IMR-90 (cell line): Measurements from ENCODE around the gene PEAK1. TPM values are rescaled to one million over a fixed set of nuclear protein-coding genes. Genes with fewer than 3 reads are reported as not detected.

Experiments
- ATAC-seq: fragments of 200-7000 bp; cut with Tn5 transposase; 2 replicates; pipeline ENCODE4 v1.9.1; 2020; ENCODE audit warnings: low read depth, mild to moderate bottlenecking, moderate library complexity
- BruUV-seq: library from RNA; stranded (reverse); fragments of 400-500 nt; replicated peaks from 2 replicates; lab custom pipeline; 2021; lab: Mats Ljungman, UMichigan
- CTCF ChIA-PET: fragments of 300-600 bp; formaldehyde crosslinking; extraction: SDS; loops from one replicate; lab custom pipeline; 2021; ENCODE audit warnings: antibody characterized with exemption; lab: Yijun Ruan, JAX
- POLR2A ChIA-PET: fragments of 300-600 bp; sonication (Branson Sonifier 250); formaldehyde crosslinking; loops from one replicate; lab custom pipeline; 2022; ENCODE audit warnings: antibody characterized with exemption; ENCODE audit not compliant: unreplicated experiment; lab: Charles Lee
- DNase-seq: peaks from one replicate; pipeline ENCODE4 v3.0.0; 2013
- H2AFZ ChIP-seq: replicated peaks from 2 replicates; pipeline ENCODE3; 2013; ENCODE audit warnings: low read length, mild to moderate bottlenecking; ENCODE audit not compliant: poor library complexity
- H2AK5ac ChIP-seq: 2 replicates; pipeline ENCODE4 v1.6.1; 2013; ENCODE audit warnings: low read depth, low read length, inconsistent platforms
- H2AK9ac ChIP-seq: replicated peaks from 2 replicates; pipeline ENCODE3; 2013; ENCODE audit warnings: mild to moderate bottlenecking, low read depth, low read length, moderate library complexity; ENCODE audit not compliant: poor library complexity
- H2BK120ac ChIP-seq: 2 replicates; pipeline ENCODE4 v1.6.1; 2013; ENCODE audit warnings: low read depth, low read length, inconsistent platforms
- H2BK15ac ChIP-seq: 3 replicates; pipeline ENCODE4 v1.6.1; 2013; ENCODE audit warnings: low read depth, low read length, inconsistent platforms
- H2BK20ac ChIP-seq: 2 replicates; pipeline ENCODE4 v1.6.1; 2013; ENCODE audit warnings: low read depth, mild to moderate bottlenecking, inconsistent platforms, low read length, moderate library complexity
- H2BK5ac ChIP-seq: 2 replicates; pipeline ENCODE4 v1.6.1; 2013; ENCODE audit warnings: mild to moderate bottlenecking, low read depth, low read length, inconsistent platforms; ENCODE audit not compliant: poor library complexity, severe bottlenecking
- H3K14ac ChIP-seq: replicated peaks from 2 replicates; pipeline ENCODE4 v1.6.1; 2013; ENCODE audit warnings: low read depth, low read length, inconsistent platforms
- H3K18ac ChIP-seq: 2 replicates; pipeline ENCODE4 v1.6.1; 2013; ENCODE audit warnings: low read depth, low read length, control low read depth
- H3K23ac ChIP-seq: 2 replicates; pipeline ENCODE4 v1.6.1; 2013; ENCODE audit warnings: low read depth, low read length, inconsistent platforms
- H3K27ac ChIP-seq: 2 replicates; pipeline ENCODE4 v1.5.1; 2013; ENCODE audit warnings: mild to moderate bottlenecking, control low read depth, low read length; ENCODE audit not compliant: insufficient read depth
- H3K27me3 ChIP-seq: 2 replicates; pipeline ENCODE4 v1.6.1; 2013; ENCODE audit warnings: low read length; ENCODE audit not compliant: control insufficient read depth, insufficient read depth
- H3K36me3 ChIP-seq: 2 replicates; pipeline ENCODE4 v1.6.1; 2013; ENCODE audit warnings: low read length, mixed read lengths; ENCODE audit not compliant: control insufficient read depth, insufficient read depth
- H3K4ac ChIP-seq: 2 replicates; pipeline ENCODE4 v1.6.1; 2013; ENCODE audit warnings: low read depth, low read length, inconsistent platforms
- H3K4me1 ChIP-seq: 2 replicates; pipeline ENCODE4 v1.6.1; 2013; ENCODE audit warnings: low read length, mixed read lengths; ENCODE audit not compliant: control insufficient read depth, insufficient read depth
- H3K4me2 ChIP-seq: 2 replicates; pipeline ENCODE4 v1.6.1; 2013; ENCODE audit warnings: low read depth, mild to moderate bottlenecking, control low read depth, low read length, moderate library complexity
- H3K4me3 ChIP-seq: 2 replicates; pipeline ENCODE4 v1.5.1; 2013; ENCODE audit warnings: low read depth, mild to moderate bottlenecking, control low read depth, low read length, moderate library complexity; ENCODE audit not compliant: insufficient read depth
- H3K56ac ChIP-seq: 2 replicates; pipeline ENCODE4 v1.6.1; 2013; ENCODE audit warnings: low read length, inconsistent platforms; ENCODE audit not compliant: insufficient read depth; ENCODE audit errors: extremely low read depth
- H3K79me1 ChIP-seq, 2 experiments: 2 replicates each; pipeline ENCODE4 v1.6.1; 2013; ENCODE audit warnings: low read length in 2 of 2, inconsistent platforms in 1 of 2, low read depth in 1 of 2
- H3K9ac ChIP-seq: 2 replicates; pipeline ENCODE4 v1.6.1; 2013; ENCODE audit warnings: low read depth, low read length, control low read depth
- H3K9me1 ChIP-seq: 2 replicates; pipeline ENCODE4 v1.6.1; 2013; ENCODE audit warnings: low read length, inconsistent platforms; ENCODE audit not compliant: insufficient read depth
- H3K9me3 ChIP-seq: 2 replicates; pipeline ENCODE4 v1.6.1; 2013; ENCODE audit warnings: low read length; ENCODE audit not compliant: control insufficient read depth, insufficient read depth
- H4K20me1 ChIP-seq: 2 replicates; pipeline ENCODE4 v1.6.1; 2013; ENCODE audit warnings: low read length, inconsistent platforms; ENCODE audit not compliant: insufficient read depth
- H4K5ac ChIP-seq: 2 replicates; pipeline ENCODE4 v1.6.1; 2013; ENCODE audit warnings: mild to moderate bottlenecking, low read depth, low read length, control low read depth
- H4K8ac ChIP-seq, 2 experiments: 2 replicates each; pipeline ENCODE4 v1.6.1; 2013; ENCODE audit warnings: low read depth in 2 of 2, low read length in 2 of 2, control low read depth in 1 of 2, inconsistent platforms in 1 of 2
- H4K91ac ChIP-seq: 2 replicates; pipeline ENCODE4 v1.6.1; 2013; ENCODE audit warnings: low read depth, low read length, inconsistent platforms; ENCODE audit not compliant: insufficient read depth
- BHLHE40 ChIP-seq: fragments of 150-350 bp; IDR thresholded peaks from 2 replicates; pipeline ENCODE4 v1.6.1; 2016; ENCODE audit warnings: mild to moderate bottlenecking, low read depth, low read length
- CEBPB ChIP-seq: IDR thresholded peaks from 2 replicates; pipeline ENCODE4 v1.6.1; 2012; ENCODE audit warnings: low read depth, low read length, improper control_type of control experiment
- ELK1 ChIP-seq: fragments of 150-350 bp; IDR thresholded peaks from 2 replicates; pipeline ENCODE4 v1.6.1; 2016; ENCODE audit warnings: low read depth, mild to moderate bottlenecking, low read length, moderate library complexity, borderline replicate concordance
- FOS ChIP-seq: fragments of 150-350 bp; IDR thresholded peaks from 2 replicates; pipeline ENCODE4 v1.6.1; 2016; ENCODE audit warnings: low read depth, low read length
- MAFK ChIP-seq: IDR thresholded peaks from 2 replicates; pipeline ENCODE4 v1.6.1; 2012; ENCODE audit warnings: low read depth, low read length, improper control_type of control experiment
- MAZ ChIP-seq: IDR thresholded peaks from 2 replicates; pipeline ENCODE4 v1.6.1; 2012; ENCODE audit warnings: low read depth, mild to moderate bottlenecking, low read length, improper control_type of control experiment, moderate library complexity, borderline replicate concordance
- MXI1 ChIP-seq: IDR thresholded peaks from 2 replicates; pipeline ENCODE4 v1.6.1; 2012; ENCODE audit warnings: low read depth, mild to moderate bottlenecking, low read length, moderate library complexity, borderline replicate concordance
- NFE2L2 ChIP-seq: fragments of 150-350 bp; IDR thresholded peaks from 2 replicates; pipeline ENCODE4 v1.6.1; 2016; ENCODE audit warnings: low read depth, mild to moderate bottlenecking, low read length
- POLR2A ChIP-seq: IDR thresholded peaks from 2 replicates; pipeline ENCODE4 v1.6.1; 2012; ENCODE audit warnings: mild to moderate bottlenecking, low read depth, low read length
- RAD21 ChIP-seq: IDR thresholded peaks from 2 replicates; pipeline ENCODE4 v1.6.1; 2012; ENCODE audit warnings: low read length, improper control_type of control experiment
- RCOR1 ChIP-seq: IDR thresholded peaks from 2 replicates; pipeline ENCODE4 v1.6.1; 2012; ENCODE audit warnings: mild to moderate bottlenecking, low read length, improper control_type of control experiment; ENCODE audit not compliant: insufficient replicate concordance
- RFX5 ChIP-seq: IDR thresholded peaks from 2 replicates; pipeline ENCODE4 v1.8.0; 2012; ENCODE audit warnings: low read depth, mild to moderate bottlenecking, low read length, moderate library complexity
- dilution Hi-C: fragments of 300-500 bp; cut with HindIII; formaldehyde crosslinking; loops from one replicate; pipeline ENCODE4 v1.14.3; 2018; ENCODE audit warnings: low sequenced_read_pairs; ENCODE audit not compliant: unreplicated experiment
- in situ Hi-C: fragments of 300-500 bp; cut with MboI; formaldehyde crosslinking; loops from 3 replicates; pipeline ENCODE4 v1.14.3; 2019; ENCODE audit warnings: low sequenced_read_pairs, inconsistent platforms, mixed read lengths
- intact Hi-C: fragments of 100-400 bp; cut with micrococcal nuclease; formaldehyde crosslinking; loops from 2 replicates; pipeline ENCODE4 v1.10.0; 2022
- polyA plus RNA-seq, 3 experiments: library from polyadenylated mRNA; depleted of rRNA; stranded (reverse); fragments of >200 nt; gene quantifications; 2 replicates each; pipeline ENCODE4 v1.2.3, GENCODE V29; 2012; ENCODE audit warnings: low replicate concordance in 1 of 3
- total RNA-seq: library from RNA; depleted of rRNA; stranded (reverse); fragments of >200 nt; gene quantifications from 2 replicates; pipeline ENCODE4 v1.2.3, GENCODE V29; 2012
- TF ChIP-seq, protein P1 (sequence below): conservative IDR thresholded peaks from 2 replicates; pipeline ENCODE4 v1.5.1; 2012; ENCODE audit warnings: mild to moderate bottlenecking, low read depth, low read length, improper control_type of control experiment

The PEAK1 gene
- total and polyA plus RNA-seq, 2 of the 4 experiments (the other 2 are of a cell fraction): 21.5 to 43.9 TPM

DNA sequence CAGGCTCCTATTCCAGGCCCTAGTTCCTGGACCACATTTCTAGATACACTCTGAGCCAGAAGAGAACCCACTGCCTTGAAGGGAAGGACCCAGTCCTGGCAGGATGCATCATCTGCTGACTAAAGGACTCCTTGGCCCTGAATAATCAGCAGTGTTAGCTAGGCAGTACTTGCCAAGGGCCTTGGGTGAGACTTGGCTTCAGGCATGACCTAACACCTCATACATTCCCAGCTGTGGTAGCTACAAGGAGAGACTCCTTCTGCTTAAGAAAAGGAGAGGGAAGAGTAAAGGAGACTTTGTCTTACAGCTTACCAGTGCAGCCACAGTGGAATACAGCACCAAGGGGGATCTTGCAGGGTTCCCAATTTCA is 26.4 kb downstream of the PEAK1 start:
- H4K20me1 ChIP-seq: peaks cover 77% of the 10 kb centered on the region
- DNase-seq: peak; percentile 60
- H2BK15ac ChIP-seq: no peak overlapping the region
- POLR2A ChIA-PET: no interaction called here
- H4K91ac ChIP-seq: no peak overlapping the region
- ATAC-seq: peak; percentile 53
- H3K79me1 ChIP-seq: peaks cover 25 to 69% of the 10 kb centered on the region in 2 experiments
- H3K9ac ChIP-seq: no peak overlapping the region
- TF ChIP-seq RAD21: no peak
- TF ChIP-seq ELK1: no peak
- TF ChIP-seq MXI1: no peak
- TF ChIP-seq RCOR1: no peak
- TF ChIP-seq NFE2L2: no peak
- no peak for TF ChIP-seq FOS
- TF ChIP-seq, protein P1, sequence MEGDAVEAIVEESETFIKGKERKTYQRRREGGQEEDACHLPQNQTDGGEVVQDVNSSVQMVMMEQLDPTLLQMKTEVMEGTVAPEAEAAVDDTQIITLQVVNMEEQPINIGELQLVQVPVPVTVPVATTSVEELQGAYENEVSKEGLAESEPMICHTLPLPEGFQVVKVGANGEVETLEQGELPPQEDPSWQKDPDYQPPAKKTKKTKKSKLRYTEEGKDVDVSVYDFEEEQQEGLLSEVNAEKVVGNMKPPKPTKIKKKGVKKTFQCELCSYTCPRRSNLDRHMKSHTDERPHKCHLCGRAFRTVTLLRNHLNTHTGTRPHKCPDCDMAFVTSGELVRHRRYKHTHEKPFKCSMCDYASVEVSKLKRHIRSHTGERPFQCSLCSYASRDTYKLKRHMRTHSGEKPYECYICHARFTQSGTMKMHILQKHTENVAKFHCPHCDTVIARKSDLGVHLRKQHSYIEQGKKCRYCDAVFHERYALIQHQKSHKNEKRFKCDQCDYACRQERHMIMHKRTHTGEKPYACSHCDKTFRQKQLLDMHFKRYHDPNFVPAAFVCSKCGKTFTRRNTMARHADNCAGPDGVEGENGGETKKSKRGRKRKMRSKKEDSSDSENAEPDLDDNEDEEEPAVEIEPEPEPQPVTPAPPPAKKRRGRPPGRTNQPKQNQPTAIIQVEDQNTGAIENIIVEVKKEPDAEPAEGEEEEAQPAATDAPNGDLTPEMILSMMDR: no peak
- TF ChIP-seq BHLHE40: no peak
- TF ChIP-seq MAZ: no peak
- no peak for TF ChIP-seq CEBPB
- no peak for TF ChIP-seq MAFK
- TF ChIP-seq RFX5: no peak
- TF ChIP-seq POLR2A: no peak
- H3K9me3 ChIP-seq: peaks cover 5% of the 10 kb centered on the region
- H3K14ac ChIP-seq: no peak overlapping the region
- no peak overlapping the region for H2BK5ac ChIP-seq
- no peak overlapping the region for H2AK5ac ChIP-seq
- dilution Hi-C loops (no loop called here), in situ Hi-C loops (no loop called here), intact Hi-C loops (no loop called here)
- no peak overlapping the region for H3K4ac ChIP-seq
- no peak overlapping the region for H4K5ac ChIP-seq
- H4K8ac ChIP-seq: no peak overlapping the region
- H3K4me1 ChIP-seq: peaks cover 12% of the 10 kb centered on the region
- no peak overlapping the region for H3K4me2 ChIP-seq
- CTCF ChIA-PET: no interaction called here
- H3K36me3 ChIP-seq: peaks cover 3% of the 10 kb centered on the region; the same call in 1 of the 2 replicates
- 0 out of 2 replicates have a peak overlapping the region, but pooled peaks have one; percentile 4 for H2BK20ac ChIP-seq
- H3K18ac ChIP-seq: no peak overlapping the region
- H3K27ac ChIP-seq: no peak overlapping the region
- no peak overlapping the region for H2AK9ac ChIP-seq
- H3K4me3 ChIP-seq: no peak overlapping the region
- H3K9me1 ChIP-seq: peaks cover 22% of the 10 kb centered on the region
- H3K56ac ChIP-seq: no peak overlapping the region
- no TSS peak for BruUV-seq
- H2AFZ ChIP-seq: no peak overlapping the region
- H2BK120ac ChIP-seq: no peak overlapping the region
- H3K23ac ChIP-seq: peak overlapping the region; percentile 63; the same call in 1 of the 2 replicates
- no peaks in the 10 kb centered on the region for H3K27me3 ChIP-seq
